SK-N-SH treated with all-trans-retinoic acid at 6 μM for 48 hours (cell line): ENCODE results near the gene CPNE2.

Experiments used
- ARNTL ChIP-seq: fragments of 450-650 bp; formaldehyde crosslinking; IDR thresholded peaks from 2 replicates; pipeline ENCODE4 v1.5.0; 2020; ENCODE audit warnings: low read depth, mild to moderate bottlenecking, moderate library complexity, borderline replicate concordance
- CSDC2 ChIP-seq: fragments of 250-450 bp; sonication (Bioruptor Pico); IDR thresholded peaks from 2 replicates; pipeline ENCODE4 v1.5.0; 2020; ENCODE audit warnings: mild to moderate bottlenecking, moderate library complexity
- GLIS3 ChIP-seq: fragments of 250-450 bp; sonication (Bioruptor Pico); IDR thresholded peaks from 2 replicates; pipeline ENCODE4 v1.5.0; 2020; ENCODE audit warnings: mild to moderate bottlenecking, moderate library complexity
- ISL1 ChIP-seq: fragments of 250-450 bp; sonication (Bioruptor Pico); IDR thresholded peaks from 2 replicates; pipeline ENCODE4 v2.1.2; 2022; ENCODE audit warnings: mild to moderate bottlenecking, moderate library complexity
- OSR1 ChIP-seq: fragments of 250-450 bp; sonication (Bioruptor Pico); IDR thresholded peaks from 2 replicates; pipeline ENCODE4 v1.8.0; 2022; ENCODE audit warnings: moderate library complexity, mild to moderate bottlenecking, inconsistent platforms
- TOX ChIP-seq: fragments of 250-450 bp; sonication (Bioruptor Pico); IDR thresholded peaks from 2 replicates; pipeline ENCODE4 v1.8.0; 2021; ENCODE audit warnings: mild to moderate bottlenecking, moderate library complexity, borderline replicate concordance
- ZFP3 ChIP-seq: fragments of 250-450 bp; sonication (Bioruptor Pico); IDR thresholded peaks from 2 replicates; pipeline ENCODE4 v1.5.0; 2020; ENCODE audit warnings: mild to moderate bottlenecking, moderate library complexity
- ZFP30 ChIP-seq: fragments of 450-650 bp; formaldehyde crosslinking; IDR thresholded peaks from 2 replicates; pipeline ENCODE4 v1.5.0; 2022; ENCODE audit warnings: mild to moderate bottlenecking, moderate library complexity
- ZNF565 ChIP-seq: fragments of 450-650 bp; formaldehyde crosslinking; conservative IDR thresholded peaks from 2 replicates; pipeline ENCODE4 v1.5.0; 2020; ENCODE audit warnings: low read depth, mild to moderate bottlenecking, moderate library complexity
- ZNF8 ChIP-seq: fragments of 450-650 bp; formaldehyde crosslinking; IDR thresholded peaks from 2 replicates; pipeline ENCODE4 v1.5.0; 2020; ENCODE audit warnings: mild to moderate bottlenecking, moderate library complexity
- TF ChIP-seq, protein P1 (sequence below): fragments of 250-450 bp; sonication (Bioruptor Pico); IDR thresholded peaks from 2 replicates; pipeline ENCODE4 v1.8.0; 2020; ENCODE audit warnings: mild to moderate bottlenecking, moderate library complexity, borderline replicate concordance
- TF ChIP-seq, protein P2 (sequence below): fragments of 250-450 bp; sonication (Bioruptor Pico); IDR thresholded peaks from 2 replicates; pipeline ENCODE4 v1.5.0; 2020; ENCODE audit warnings: mild to moderate bottlenecking, moderate library complexity
- TF ChIP-seq, protein P3 (sequence below): fragments of 250-450 bp; sonication (Bioruptor Pico); IDR thresholded peaks from 2 replicates; pipeline ENCODE4 v1.8.0; 2021; ENCODE audit warnings: low read depth, mild to moderate bottlenecking, moderate library complexity, borderline replicate concordance

DNA sequence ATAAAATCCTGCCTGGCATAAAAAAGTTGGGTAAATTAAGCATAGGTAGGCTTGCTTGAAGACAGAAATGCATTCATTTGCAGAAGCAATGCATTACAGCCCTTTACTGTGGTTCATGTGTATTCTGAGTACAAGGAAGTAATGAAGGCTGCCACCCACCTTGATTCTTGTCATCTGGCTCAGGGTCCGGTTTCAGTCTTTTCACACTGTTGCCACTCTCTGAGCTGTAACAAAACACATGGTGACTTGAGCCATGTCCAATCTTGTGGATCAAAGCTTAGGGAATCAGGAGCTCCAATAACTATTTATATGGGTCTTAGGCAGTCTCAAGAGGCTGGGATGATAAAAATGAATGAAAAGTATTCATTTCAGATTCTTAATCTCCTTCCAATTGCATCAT, 71.5 kb downstream of the CPNE2 start:
- TF ChIP-seq, protein P1, sequence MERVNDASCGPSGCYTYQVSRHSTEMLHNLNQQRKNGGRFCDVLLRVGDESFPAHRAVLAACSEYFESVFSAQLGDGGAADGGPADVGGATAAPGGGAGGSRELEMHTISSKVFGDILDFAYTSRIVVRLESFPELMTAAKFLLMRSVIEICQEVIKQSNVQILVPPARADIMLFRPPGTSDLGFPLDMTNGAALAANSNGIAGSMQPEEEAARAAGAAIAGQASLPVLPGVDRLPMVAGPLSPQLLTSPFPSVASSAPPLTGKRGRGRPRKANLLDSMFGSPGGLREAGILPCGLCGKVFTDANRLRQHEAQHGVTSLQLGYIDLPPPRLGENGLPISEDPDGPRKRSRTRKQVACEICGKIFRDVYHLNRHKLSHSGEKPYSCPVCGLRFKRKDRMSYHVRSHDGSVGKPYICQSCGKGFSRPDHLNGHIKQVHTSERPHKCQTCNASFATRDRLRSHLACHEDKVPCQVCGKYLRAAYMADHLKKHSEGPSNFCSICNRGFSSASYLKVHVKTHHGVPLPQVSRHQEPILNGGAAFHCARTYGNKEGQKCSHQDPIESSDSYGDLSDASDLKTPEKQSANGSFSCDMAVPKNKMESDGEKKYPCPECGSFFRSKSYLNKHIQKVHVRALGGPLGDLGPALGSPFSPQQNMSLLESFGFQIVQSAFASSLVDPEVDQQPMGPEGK (CRISPR knock-in tag) = no peak
- TF ChIP-seq TOX = no peak
- TF ChIP-seq ZFP3 = no peak
- no peak for TF ChIP-seq CSDC2 (CRISPR knock-in tag)
- no peak for TF ChIP-seq OSR1
- no peak for TF ChIP-seq ZFP30 (CRISPR knock-in tag)
- no peak for TF ChIP-seq ARNTL (CRISPR knock-in tag)
- TF ChIP-seq, protein P2, sequence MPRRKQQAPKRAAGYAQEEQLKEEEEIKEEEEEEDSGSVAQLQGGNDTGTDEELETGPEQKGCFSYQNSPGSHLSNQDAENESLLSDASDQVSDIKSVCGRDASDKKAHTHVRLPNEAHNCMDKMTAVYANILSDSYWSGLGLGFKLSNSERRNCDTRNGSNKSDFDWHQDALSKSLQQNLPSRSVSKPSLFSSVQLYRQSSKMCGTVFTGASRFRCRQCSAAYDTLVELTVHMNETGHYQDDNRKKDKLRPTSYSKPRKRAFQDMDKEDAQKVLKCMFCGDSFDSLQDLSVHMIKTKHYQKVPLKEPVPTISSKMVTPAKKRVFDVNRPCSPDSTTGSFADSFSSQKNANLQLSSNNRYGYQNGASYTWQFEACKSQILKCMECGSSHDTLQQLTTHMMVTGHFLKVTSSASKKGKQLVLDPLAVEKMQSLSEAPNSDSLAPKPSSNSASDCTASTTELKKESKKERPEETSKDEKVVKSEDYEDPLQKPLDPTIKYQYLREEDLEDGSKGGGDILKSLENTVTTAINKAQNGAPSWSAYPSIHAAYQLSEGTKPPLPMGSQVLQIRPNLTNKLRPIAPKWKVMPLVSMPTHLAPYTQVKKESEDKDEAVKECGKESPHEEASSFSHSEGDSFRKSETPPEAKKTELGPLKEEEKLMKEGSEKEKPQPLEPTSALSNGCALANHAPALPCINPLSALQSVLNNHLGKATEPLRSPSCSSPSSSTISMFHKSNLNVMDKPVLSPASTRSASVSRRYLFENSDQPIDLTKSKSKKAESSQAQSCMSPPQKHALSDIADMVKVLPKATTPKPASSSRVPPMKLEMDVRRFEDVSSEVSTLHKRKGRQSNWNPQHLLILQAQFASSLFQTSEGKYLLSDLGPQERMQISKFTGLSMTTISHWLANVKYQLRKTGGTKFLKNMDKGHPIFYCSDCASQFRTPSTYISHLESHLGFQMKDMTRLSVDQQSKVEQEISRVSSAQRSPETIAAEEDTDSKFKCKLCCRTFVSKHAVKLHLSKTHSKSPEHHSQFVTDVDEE (CRISPR knock-in tag) = no peak
- TF ChIP-seq ZNF565 (CRISPR knock-in tag) = no peak
- no peak for TF ChIP-seq ISL1 (CRISPR knock-in tag)
- no peak for TF ChIP-seq GLIS3
- no peak for TF ChIP-seq ZNF8
- TF ChIP-seq, protein P3, sequence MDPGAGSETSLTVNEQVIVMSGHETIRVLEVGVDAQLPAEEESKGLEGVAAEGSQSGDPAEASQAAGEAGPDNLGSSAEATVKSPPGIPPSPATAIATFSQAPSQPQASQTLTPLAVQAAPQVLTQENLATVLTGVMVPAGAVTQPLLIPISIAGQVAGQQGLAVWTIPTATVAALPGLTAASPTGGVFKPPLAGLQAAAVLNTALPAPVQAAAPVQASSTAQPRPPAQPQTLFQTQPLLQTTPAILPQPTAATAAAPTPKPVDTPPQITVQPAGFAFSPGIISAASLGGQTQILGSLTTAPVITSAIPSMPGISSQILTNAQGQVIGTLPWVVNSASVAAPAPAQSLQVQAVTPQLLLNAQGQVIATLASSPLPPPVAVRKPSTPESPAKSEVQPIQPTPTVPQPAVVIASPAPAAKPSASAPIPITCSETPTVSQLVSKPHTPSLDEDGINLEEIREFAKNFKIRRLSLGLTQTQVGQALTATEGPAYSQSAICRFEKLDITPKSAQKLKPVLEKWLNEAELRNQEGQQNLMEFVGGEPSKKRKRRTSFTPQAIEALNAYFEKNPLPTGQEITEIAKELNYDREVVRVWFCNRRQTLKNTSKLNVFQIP = no peak
